Activated T-cell treated with anti-CD3 and anti-CD28 coated beads for 1 hour (primary cell): ENCODE data around the gene PCDHGA11.
"Not testable (repeated sequence)": the region's sequence is repeated elsewhere in the genome, so short reads cannot be mapped to it uniquely, and the experiment has no call there.

ENCODE experiments used
- DNase-seq: peaks from one replicate; pipeline ENCODE4 v3.0.0-alpha.2; 2020; ENCODE audit warnings: low read depth

The PCDHGA11 gene

GRCh38 chr5:141431286-141431685 lies 10.4 kb downstream of the PCDHGA11 start:
- DNase-seq, result no peak

GRCh38 chr5:141432308-141432707 lies 11.5 kb downstream of the PCDHGA11 start:
- not testable (repeated sequence) for DNase-seq

GRCh38 chr5:141432726-141433125 lies 11.9 kb downstream of the PCDHGA11 start:
- DNase-seq, result not testable (repeated sequence)

- no peak for DNase-seq
These were observed 13.2 kb downstream of the PCDHGA11 start for GRCh38 chr5:141434006-141434405.

GRCh38 chr5:141437221-141437620 lies 16.4 kb downstream of the PCDHGA11 start:
- DNase-seq, result no peak

GRCh38 chr5:141439411-141440141 lies 18.7 kb downstream of the PCDHGA11 start:
- DNase-seq, result no peak

GRCh38 chr5:141440341-141440740 lies 19.5 kb downstream of the PCDHGA11 start:
- DNase-seq, result no peak

GRCh38 chr5:141441571-141442170 lies 20.8 kb downstream of the PCDHGA11 start:
- no peak for DNase-seq

- DNase-seq, result no peak
These were observed 44.5 kb downstream of the PCDHGA11 start for GRCh38 chr5:141465351-141465750.
